GM12878 (cell line): Measurements from ENCODE around the gene PHLPP1. TPM values are rescaled to one million over a fixed set of nuclear protein-coding genes. Genes with fewer than 3 reads are reported as not detected.

Experiments used
- ATAC-seq: fragments of 200-7000 bp; cut with Tn5 transposase; 3 replicates; pipeline ENCODE4 v1.9.1; 2020; ENCODE audit warnings: mild to moderate bottlenecking, moderate library complexity
- BruUV-seq: library from RNA; stranded (reverse); fragments of 400-500 nt; replicated peaks from 2 replicates; lab custom pipeline; 2021; lab: Mats Ljungman, UMichigan
- CTCF ChIA-PET: fragments of 300-600 bp; sonication (Branson Sonifier 250); formaldehyde crosslinking; extraction: SDS; loops from one replicate; lab custom pipeline; 2021; ENCODE audit warnings: inconsistent platforms; lab: Yijun Ruan, JAX
- POLR2A ChIA-PET: fragments of 350-600 bp; formaldehyde crosslinking; extraction: SDS; loops from one replicate; lab custom pipeline; 2021; ENCODE audit warnings: inconsistent platforms; lab: Charles Lee
- RAD21 ChIA-PET: fragments of 300-600 bp; sonication (Branson Sonifier 250); formaldehyde crosslinking; loops from one replicate; lab custom pipeline; 2023; ENCODE audit warnings: antibody characterized with exemption; ENCODE audit not compliant: unreplicated experiment; lab: Charles Lee
- SMC1A ChIA-PET: fragments of 300-600 bp; sonication (Branson Sonifier 250); formaldehyde crosslinking; loops from one replicate; lab custom pipeline; 2023; ENCODE audit not compliant: unreplicated experiment, uncharacterized antibody; lab: Charles Lee
- DNase-seq: peaks from one replicate; pipeline ENCODE4 v3.0.0-alpha.2; 2011; ENCODE audit warnings: low read depth, low spot score
- FAIRE-seq: peaks from 3 replicates; lab custom pipeline; 2011; peaks lifted over from hg19 to GRCh38; lab: Jason Lieb, UNC
- H2AFZ ChIP-seq: 2 replicates; pipeline ENCODE4 v1.6.0; 2011; ENCODE audit warnings: low read depth, low read length, control low read depth; ENCODE audit not compliant: control insufficient read depth
- H3K27ac ChIP-seq: 2 replicates; pipeline ENCODE4 v1.5.1; 2011; ENCODE audit warnings: control low read depth; ENCODE audit not compliant: control insufficient read depth, insufficient read depth
- H3K27me3 ChIP-seq, 2 experiments: replicated peaks in 1 of 2; 2 replicates each; pipeline versions ENCODE4 v1.6.0 to v1.6.1; 2011; ENCODE audit warnings: low read length in 1 of 2; ENCODE audit not compliant: control insufficient read depth in 2 of 2, insufficient read depth in 2 of 2
- H3K36me3 ChIP-seq, 2 experiments: 2 replicates each; pipeline ENCODE4 v1.5.1; 2011; ENCODE audit warnings: low read length in 1 of 2; ENCODE audit not compliant: control insufficient read depth in 2 of 2, insufficient read depth in 2 of 2
- H3K4me1 ChIP-seq: 2 replicates; pipeline ENCODE4 v1.6.1; 2011; ENCODE audit warnings: mild to moderate bottlenecking, low read length, moderate library complexity, mixed read lengths; ENCODE audit not compliant: control insufficient read depth, insufficient read depth
- H3K4me2 ChIP-seq: 2 replicates; pipeline ENCODE4 v1.6.0; 2011; ENCODE audit warnings: control low read depth; ENCODE audit not compliant: control insufficient read depth, insufficient read depth
- H3K4me3 ChIP-seq: fragments of 200-600 bp; sonication (generic); 2 replicates; pipeline ENCODE4 v1.5.1; 2016
- H3K79me2 ChIP-seq: 2 replicates; pipeline ENCODE4 v1.6.0; 2011; ENCODE audit warnings: low read length; ENCODE audit not compliant: control insufficient read depth, insufficient read depth
- H3K9ac ChIP-seq: 2 replicates; pipeline ENCODE4 v1.8.0; 2011; ENCODE audit warnings: low read length, control low read depth, mixed read lengths; ENCODE audit not compliant: control insufficient read depth, insufficient read depth
- H3K9me3 ChIP-seq: replicated peaks from 3 replicates; pipeline ENCODE4 v1.5.1; 2011; ENCODE audit warnings: mild to moderate bottlenecking, low read length; ENCODE audit not compliant: control insufficient read depth, insufficient read depth
- H4K20me1 ChIP-seq: 2 replicates; pipeline ENCODE4 v1.6.0; 2011; ENCODE audit not compliant: control insufficient read depth, insufficient read depth
- BHLHE40 ChIP-seq, 2 experiments: fragments of 450-650 bp in 1 of 2; IDR thresholded peaks; 2 replicates each; pipeline ENCODE4 v1.6.1; 2011 to 2017; ENCODE audit warnings: low read depth in 2 of 2, borderline replicate concordance in 1 of 2, improper control_type of control experiment in 1 of 2, low read length in 1 of 2, mild to moderate bottlenecking in 1 of 2
- BRCA1 ChIP-seq: IDR thresholded peaks from 2 replicates; pipeline ENCODE4 v1.6.1; 2011; ENCODE audit warnings: low read depth, low read length, improper control_type of control experiment
- HDAC2 ChIP-seq: fragments of 200-600 bp; sonication (generic); IDR thresholded peaks from 2 replicates; pipeline ENCODE4 v1.6.1; 2017
- KAT2A ChIP-seq: conservative IDR thresholded peaks from 2 replicates; pipeline ENCODE4 v1.6.1; 2011; ENCODE audit warnings: low read depth, low read length; ENCODE audit not compliant: control insufficient read depth
- NBN ChIP-seq: fragments of 450-650 bp; IDR thresholded peaks from 2 replicates; pipeline ENCODE4 v1.6.1; 2016
- SIN3A ChIP-seq: IDR thresholded peaks from 2 replicates; pipeline ENCODE4 v1.6.1; 2012; ENCODE audit warnings: low read depth, low read length, improper control_type of control experiment
- SREBF1 ChIP-seq: IDR thresholded peaks from 2 replicates; pipeline ENCODE4 v1.6.1; 2012; ENCODE audit warnings: mild to moderate bottlenecking, low read length
- ZBED1 ChIP-seq: IDR thresholded peaks from 2 replicates; pipeline ENCODE4 v1.6.1; 2016; ENCODE audit warnings: borderline replicate concordance
- ZBTB11 ChIP-seq: fragments of 450-650 bp; formaldehyde crosslinking; IDR thresholded peaks from 2 replicates; pipeline ENCODE4 v1.5.0; 2022; ENCODE audit warnings: mild to moderate bottlenecking, missing genetic modification characterization
- WGBS: methylation state at CpG from one replicate; pipeline ENCODE4 v1.1.6; 2016; ENCODE audit warnings: low lambda C conversion rate; ENCODE audit not compliant: insufficient replicate concordance, insufficient coverage; ENCODE audit errors: missing lambda C conversion rate; 5-methylcytosine and 5-hydroxymethylcytosine counted together
- in situ Hi-C: fragments of 300-500 bp; cut with MboI; formaldehyde crosslinking; loops from 9 replicates; pipeline ENCODE4 v1.14.3; 2018; ENCODE audit warnings: mixed read lengths
- intact Hi-C: fragments of 100-400 bp; cut with micrococcal nuclease; formaldehyde crosslinking; loops from one replicate; pipeline ENCODE4 v1.14.2; 2022; ENCODE audit not compliant: unreplicated experiment
- polyA plus RNA-seq, 11 experiments: library from polyadenylated mRNA; depleted of rRNA in 4 of 11; unstranded in 6 of 11; stranded (reverse) in 5 of 11; fragments of >200 nt; fragmentation: Nextera tagmentation in 4 of 11; fragmentation: Illumina TruSeq in 1 of 11; extraction: Ambion mirVana in 4 of 11; extraction: Trizol in 1 of 11; gene quantifications; 1 replicate in 1 of 11; 2 replicates in 10 of 11; pipeline versions ENCODE4 v1.2.1 to v1.2.3, GENCODE V29; 2011 to 2016; ENCODE audit warnings: inconsistent platforms in 2 of 11, missing spikeins in 2 of 11, low read depth in 1 of 11
- total RNA-seq, 4 experiments: library from RNA; depleted of rRNA in 3 of 4; stranded (reverse); fragments of >200 nt in 3 of 4; fragmentation: Illumina TruSeq in 1 of 4; extraction: Trizol in 1 of 4; gene quantifications; 2 replicates each; pipeline versions ENCODE4 v1.2.1 to v1.2.3, GENCODE V29; 2013 to 2021
- TF ChIP-seq, protein P1 (sequence below): fragments of 450-650 bp; IDR thresholded peaks from 2 replicates; pipeline ENCODE4 v1.6.1; 2017; ENCODE audit warnings: borderline replicate concordance

The PHLPP1 gene
- total and polyA plus RNA-seq, 10 of the 15 experiments (the other 5 are each of a cell fraction or from before 2014, with no cell fraction given), result 0.42 to 7.0 (median 1.9) TPM

- intact Hi-C loops (no loop called here), in situ Hi-C loops (no loop called here)
- Histone ChIP-seq H3K79me2 (no peaks in the 10 kb centered on the region), H3K27ac (no peak overlapping the region), H3K9ac (no peak overlapping the region), H3K4me1 (no peaks in the 10 kb centered on the region), H3K36me3 (peaks cover 0 to 7% of the 10 kb centered on the region in 2 experiments; a peak in 2 of 4 replicates), H3K4me3 (no peak overlapping the region), H3K9me3 (no peaks in the 10 kb centered on the region), H4K20me1 (no peaks in the 10 kb centered on the region; the same call in 1 of the 2 replicates), H3K4me2 (no peak overlapping the region), H2AFZ (no peak overlapping the region), H3K27me3 (no peaks in the 10 kb centered on the region)
- BruUV-seq, result no TSS peak
- ChIA-PET CTCF (interaction anchor here (0.7 to 6.4 kb wide), 5 partner anchors 21 to 406 kb away, joined by 3 to 66 read pairs (median 5); no protein-coding TSS in a partner anchor), POLR2A (no interaction called here), RAD21 (no interaction called here), SMC1A (no interaction called here)
- no peak for TF ChIP-seq ZBED1
- TF ChIP-seq NBN, result no peak
- no peak for TF ChIP-seq SREBF1
- no peak for TF ChIP-seq ZBTB11 (CRISPR knock-in tag)
- TF ChIP-seq BHLHE40 (IDR thresholded peaks at IDR 0.05; ENCODE audit: borderline replicate concordance in 1 of 2, low read depth in 2 of 2, low read length in 1 of 2), result no peak
- TF ChIP-seq, protein P1, sequence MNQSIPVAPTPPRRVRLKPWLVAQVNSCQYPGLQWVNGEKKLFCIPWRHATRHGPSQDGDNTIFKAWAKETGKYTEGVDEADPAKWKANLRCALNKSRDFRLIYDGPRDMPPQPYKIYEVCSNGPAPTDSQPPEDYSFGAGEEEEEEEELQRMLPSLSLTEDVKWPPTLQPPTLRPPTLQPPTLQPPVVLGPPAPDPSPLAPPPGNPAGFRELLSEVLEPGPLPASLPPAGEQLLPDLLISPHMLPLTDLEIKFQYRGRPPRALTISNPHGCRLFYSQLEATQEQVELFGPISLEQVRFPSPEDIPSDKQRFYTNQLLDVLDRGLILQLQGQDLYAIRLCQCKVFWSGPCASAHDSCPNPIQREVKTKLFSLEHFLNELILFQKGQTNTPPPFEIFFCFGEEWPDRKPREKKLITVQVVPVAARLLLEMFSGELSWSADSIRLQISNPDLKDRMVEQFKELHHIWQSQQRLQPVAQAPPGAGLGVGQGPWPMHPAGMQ, result no peak
- no peak for TF ChIP-seq KAT2A
- no peak for TF ChIP-seq HDAC2
- no peak for TF ChIP-seq BRCA1
- TF ChIP-seq SIN3A, result no peak
- no peak for ATAC-seq
- WGBS, result 80% methylated on average over 13 of the region's 13 CpGs
- DNase-seq, result no peak
- no peak for FAIRE-seq
Observed at GRCh38 chr18:62979176-62979575, 263.8 kb downstream of the PHLPP1 start.
